AG04450 (cell line): Measurements from ENCODE around the gene ROBO1. TPM values are rescaled to one million over a fixed set of nuclear protein-coding genes. Genes with fewer than 3 reads are reported as not detected.

ENCODE experiments used
- CTCF ChIA-PET: fragments of 300-600, 350-600 bp; formaldehyde crosslinking; extraction: SDS; loops from one replicate; lab custom pipeline; 2022; ENCODE audit warnings: antibody characterized with exemption, inconsistent platforms; lab: Charles Lee
- POLR2A ChIA-PET: fragments of 350-600 bp; formaldehyde crosslinking; extraction: SDS; loops from one replicate; lab custom pipeline; 2021; ENCODE audit warnings: antibody characterized with exemption, inconsistent platforms; lab: Yijun Ruan, JAX
- DNase-seq: peaks from one replicate; pipeline ENCODE4 v3.0.0-alpha.2; 2011; ENCODE audit warnings: low read depth, low spot score
- H3K27ac ChIP-seq: one replicate; pipeline ENCODE4 v1.5.1; 2012; ENCODE audit warnings: low read depth, low read length, control low read depth
- H3K27me3 ChIP-seq: one replicate; pipeline ENCODE4 v1.6.0; 2012; ENCODE audit warnings: low read length; ENCODE audit not compliant: control insufficient read depth, insufficient read depth
- H3K4me3 ChIP-seq: 2 replicates; pipeline ENCODE4 v1.5.1; 2011; ENCODE audit warnings: mild to moderate bottlenecking, low read depth, low read length, control low read depth
- H3K9me3 ChIP-seq: 2 replicates; pipeline ENCODE4 v1.5.1; 2012; ENCODE audit warnings: low read length; ENCODE audit not compliant: control insufficient read depth, insufficient read depth
- CTCF ChIP-seq: IDR thresholded peaks from 2 replicates; pipeline ENCODE4 v1.5.1; 2011; ENCODE audit warnings: low read depth, low read length, control low read depth, inconsistent platforms
- polyA plus RNA-seq: library from polyadenylated mRNA; depleted of rRNA; stranded (reverse); fragments of >200 nt; gene quantifications from 2 replicates; pipeline ENCODE4 v1.2.3, GENCODE V29; 2011

Gene ROBO1
- polyA plus RNA-seq, 1 experiment, result 66.0 TPM

- Histone ChIP-seq H3K27me3 (no peaks in the 10 kb centered on the region), H3K4me3 (no peak overlapping the region), H3K9me3 (no peaks in the 10 kb centered on the region), H3K27ac (no peak overlapping the region)
- ChIA-PET CTCF (interaction anchor here (0.9 to 5.1 kb wide), 6 partner anchors 11 to 384 kb away, joined by 3 to 31 read pairs (median 3); no protein-coding TSS in a partner anchor), POLR2A (interaction anchor here (1.1 kb wide), 1 partner anchor 11 kb away, joined by 3 read pairs; no protein-coding TSS in a partner anchor)
- TF ChIP-seq CTCF, result no peak
- DNase-seq, result no peak
Measured at GRCh38 chr3:79030157-79030556, 737.6 kb downstream of the ROBO1 start.

- no peak for TF ChIP-seq CTCF
- Histone ChIP-seq H3K4me3 (no peak overlapping the region), H3K27ac (no peak overlapping the region), H3K27me3 (no peaks in the 10 kb centered on the region), H3K9me3 (no peaks in the 10 kb centered on the region)
- ChIA-PET POLR2A (no interaction called here), CTCF (interaction anchor here (5.1 kb wide), 1 partner anchor 382 kb away, joined by 31 read pairs; no protein-coding TSS in a partner anchor)
- peak; percentile 10 for DNase-seq
Measured at GRCh38 chr3:79028916-79029315, 738.9 kb downstream of the ROBO1 start.

GRCh38 chr3:79027593-79027992 lies 740.2 kb downstream of the ROBO1 start:
- no peak for DNase-seq
- H3K27ac ChIP-seq, result no peak overlapping the region
- no peaks in the 10 kb centered on the region for H3K27me3 ChIP-seq
- POLR2A ChIA-PET, result no interaction called here
- H3K9me3 ChIP-seq, result no peaks in the 10 kb centered on the region
- CTCF ChIA-PET, result interaction anchor here (1.0 to 1.1 kb wide), 2 partner anchors 9 to 335 kb away, joined by 3 read pairs; no protein-coding TSS in a partner anchor
- H3K4me3 ChIP-seq, result no peak overlapping the region
- TF ChIP-seq CTCF, result no peak

- H3K27ac ChIP-seq, result no peak overlapping the region
- H3K27me3 ChIP-seq, result no peaks in the 10 kb centered on the region
- H3K9me3 ChIP-seq, result no peaks in the 10 kb centered on the region; the same call in 1 of the 2 replicates
- ChIA-PET CTCF (interaction anchor here (1.4 to 2.3 kb wide), 3 partner anchors 12 to 349 kb away, joined by 7 to 23 read pairs (median 18); no protein-coding TSS in a partner anchor), POLR2A (interaction anchor here (0.7 to 1.7 kb wide), 7 partner anchors 11 to 357 kb away, joined by 3 to 6 read pairs (median 3); no protein-coding TSS in a partner anchor)
- DNase-seq, result no peak
- no peak overlapping the region; the same call in 1 of the 2 replicates for H3K4me3 ChIP-seq
- TF ChIP-seq CTCF, result no peak
Measured at GRCh38 chr3:79019924-79020173, 747.9 kb downstream of the ROBO1 start.

GRCh38 chr3:79019137-79019923 lies 748.5 kb downstream of the ROBO1 start:
- no peak for TF ChIP-seq CTCF
- ChIA-PET POLR2A (interaction anchor here (0.7 to 1.7 kb wide), 11 partner anchors 10 to 357 kb away, joined by 3 to 6 read pairs (median 3); no protein-coding TSS in a partner anchor), CTCF (interaction anchor here (0.6 to 2.3 kb wide), 8 partner anchors 8 to 759 kb away, joined by 3 to 23 read pairs (median 7); no protein-coding TSS in a partner anchor)
- Histone ChIP-seq H3K27ac (peak overlapping the region; percentile 98), H3K4me3 (peak overlapping the region; percentile 82), H3K9me3 (no peaks in the 10 kb centered on the region; the same call in 1 of the 2 replicates), H3K27me3 (no peaks in the 10 kb centered on the region)
- peak; percentile 77 for DNase-seq
